K562 (cell line): ENCODE results near the gene NUDT15.

Experiments used
- ETV6 ChIP-seq, 3 experiments: fragments of 150-350 bp in 1 of 3; sonication (generic) in 1 of 3; formaldehyde crosslinking in 1 of 3; IDR thresholded peaks; 2 replicates each; pipeline versions ENCODE4 v1.6.1 to v1.8.0; 2014 to 2022; ENCODE audit warnings: borderline replicate concordance in 2 of 3, low read depth in 2 of 3, antibody characterized with exemption in 1 of 3, low read length in 1 of 3, mild to moderate bottlenecking in 1 of 3, missing genetic modification reagents in 1 of 3
- IRF2 ChIP-seq: sonication (generic); formaldehyde crosslinking; IDR thresholded peaks from 2 replicates; pipeline ENCODE4 v1.8.1; 2022; ENCODE audit warnings: mild to moderate bottlenecking, missing genetic modification reagents
- SP1 ChIP-seq: sonication (generic); formaldehyde crosslinking; IDR thresholded peaks from 2 replicates; pipeline ENCODE4 v1.8.1; 2022; ENCODE audit warnings: mild to moderate bottlenecking, missing genetic modification reagents
- ZBTB2 ChIP-seq: fragments of 450-650 bp; IDR thresholded peaks from 2 replicates; pipeline ENCODE4 v1.6.1; 2016; ENCODE audit warnings: antibody characterized with exemption

- TF ChIP-seq ETV6 (IDR thresholded peaks at IDR 0.05; ENCODE audit: borderline replicate concordance in 1 of 2, low read depth in 2 of 2, low read length in 1 of 2) (no peak), ETV6 (CRISPR knock-in tag; IDR thresholded peaks at IDR 0.05; ENCODE audit: borderline replicate concordance) (no peak), ZBTB2 (no peak), IRF2 (no peak), SP1 (CRISPR knock-in tag) (no peak)
Observed at GRCh38 chr13:48068952-48069351, 31.4 kb downstream of the NUDT15 start.
